HepG2 (cell line): ENCODE measurements around the gene HECTD3. TPM values are rescaled to one million over a fixed set of nuclear protein-coding genes. Genes with fewer than 3 reads are reported as not detected.

ENCODE experiments used
- ATF1 ChIP-seq: IDR thresholded peaks from 2 replicates; pipeline ENCODE4 v1.6.1; 2016; ENCODE audit warnings: mild to moderate bottlenecking, control low read depth
- CCDC6 ChIP-seq: sonication (generic); formaldehyde crosslinking; IDR thresholded peaks from 2 replicates; pipeline ENCODE4 v1.8.1; 2022; ENCODE audit warnings: mild to moderate bottlenecking, missing genetic modification reagents, moderate library complexity
- ELK4 ChIP-seq: sonication (generic); formaldehyde crosslinking; IDR thresholded peaks from 2 replicates; pipeline ENCODE4 v1.9.0; 2021; ENCODE audit warnings: missing genetic modification reagents, borderline replicate concordance
- EP300 ChIP-seq, 3 experiments: sonication (generic) in 1 of 3; formaldehyde crosslinking in 1 of 3; IDR thresholded peaks; 2 replicates each; pipeline versions ENCODE4 v1.5.1 to v1.6.1; 2011 to 2020; ENCODE audit warnings: low read depth in 2 of 3, low read length in 2 of 3, borderline replicate concordance in 1 of 3, improper control_type of control experiment in 1 of 3, mild to moderate bottlenecking in 1 of 3, missing genetic modification reagents in 1 of 3, moderate library complexity in 1 of 3
- FOXA1 ChIP-seq, 2 experiments: fragments of 450-650 bp in 1 of 2; sonication (generic) in 1 of 2; formaldehyde crosslinking in 1 of 2; IDR thresholded peaks; 2 replicates each; pipeline versions ENCODE4 v1.4.0 to v1.6.1; 2016 to 2020; ENCODE audit warnings: missing genetic modification reagents in 1 of 2
- MEF2D ChIP-seq: sonication (generic); formaldehyde crosslinking; IDR thresholded peaks from 2 replicates; pipeline ENCODE4 v1.5.1; 2020; ENCODE audit warnings: mild to moderate bottlenecking, missing genetic modification reagents
- SYNCRIP ChIP-seq: fragments of 200-400 bp; formaldehyde crosslinking; IDR thresholded peaks from 2 replicates; pipeline ENCODE4 v1.6.1; 2018; ENCODE audit warnings: mild to moderate bottlenecking, low read depth, low read length; ENCODE audit not compliant: insufficient read depth
- XRCC5 ChIP-seq: fragments of 200-400 bp; formaldehyde crosslinking; optimal IDR thresholded peaks from 2 replicates; pipeline ENCODE3; 2017; ENCODE audit warnings: mild to moderate bottlenecking, low read length
- ZFP1 ChIP-seq: IDR thresholded peaks from 2 replicates; pipeline ENCODE4 v1.6.1; 2016
- ZMYM2 ChIP-seq: sonication (generic); formaldehyde crosslinking; IDR thresholded peaks from 2 replicates; pipeline ENCODE4 v1.8.0; 2022; ENCODE audit warnings: mild to moderate bottlenecking, missing genetic modification reagents
- ZNF317 ChIP-seq: sonication (generic); formaldehyde crosslinking; IDR thresholded peaks from 2 replicates; pipeline ENCODE4 v1.5.0; 2020; ENCODE audit warnings: mild to moderate bottlenecking, missing genetic modification reagents
- ZNF501 ChIP-seq: sonication (generic); formaldehyde crosslinking; IDR thresholded peaks from 2 replicates; pipeline ENCODE4 v1.5.1; 2020; ENCODE audit warnings: mild to moderate bottlenecking, moderate library complexity, missing genetic modification reagents
- ZNF543 ChIP-seq: sonication (generic); formaldehyde crosslinking; IDR thresholded peaks from 2 replicates; pipeline ENCODE4 v1.4.0; 2020; ENCODE audit warnings: mild to moderate bottlenecking, missing genetic modification reagents
- ZNF564 ChIP-seq: sonication (generic); formaldehyde crosslinking; IDR thresholded peaks from 2 replicates; pipeline ENCODE4 v1.8.1; 2023; ENCODE audit warnings: mild to moderate bottlenecking, missing genetic modification reagents
- polyA plus RNA-seq, 8 experiments: library from polyadenylated mRNA; depleted of rRNA in 3 of 8; stranded (reverse) in 7 of 8; unstranded in 1 of 8; fragments of >200 nt; fragmentation: Illumina TruSeq in 4 of 8; extraction: Trizol in 4 of 8; gene quantifications; 2 replicates each; pipeline versions ENCODE4 v1.2.1 to v1.2.3, GENCODE V29; 2011 to 2016; ENCODE audit warnings: low read depth in 4 of 8, missing spikeins in 1 of 8, mixed read lengths in 1 of 8; ENCODE audit not compliant: insufficient read depth in 1 of 8
- total RNA-seq, 5 experiments: library from RNA; depleted of rRNA; stranded (reverse); fragments of >200 nt; fragmentation: Illumina TruSeq; extraction: Trizol; gene quantifications; 2 replicates each; pipeline ENCODE4 v1.2.3, GENCODE V29; 2016; ENCODE audit warnings: low read depth in 1 of 5
- TF ChIP-seq, protein P1 (sequence below): sonication (generic); formaldehyde crosslinking; IDR thresholded peaks from 2 replicates; pipeline ENCODE4 v1.4.0; 2020; ENCODE audit warnings: missing genetic modification reagents, borderline replicate concordance
- TF ChIP-seq, protein P2 (sequence below): fragments of 450-650 bp; IDR thresholded peaks from 2 replicates; pipeline ENCODE4 v1.6.1; 2016
- TF ChIP-seq, protein P3 (sequence below): fragments of 450-650 bp; IDR thresholded peaks from 2 replicates; pipeline ENCODE4 v1.6.1; 2017; ENCODE audit warnings: mild to moderate bottlenecking

Gene HECTD3
- total and polyA plus RNA-seq, 2 of the 13 experiments (the other 11 are each of a cell fraction or from before 2014, with no cell fraction given) = 18.6 to 24.5 TPM

DNA sequence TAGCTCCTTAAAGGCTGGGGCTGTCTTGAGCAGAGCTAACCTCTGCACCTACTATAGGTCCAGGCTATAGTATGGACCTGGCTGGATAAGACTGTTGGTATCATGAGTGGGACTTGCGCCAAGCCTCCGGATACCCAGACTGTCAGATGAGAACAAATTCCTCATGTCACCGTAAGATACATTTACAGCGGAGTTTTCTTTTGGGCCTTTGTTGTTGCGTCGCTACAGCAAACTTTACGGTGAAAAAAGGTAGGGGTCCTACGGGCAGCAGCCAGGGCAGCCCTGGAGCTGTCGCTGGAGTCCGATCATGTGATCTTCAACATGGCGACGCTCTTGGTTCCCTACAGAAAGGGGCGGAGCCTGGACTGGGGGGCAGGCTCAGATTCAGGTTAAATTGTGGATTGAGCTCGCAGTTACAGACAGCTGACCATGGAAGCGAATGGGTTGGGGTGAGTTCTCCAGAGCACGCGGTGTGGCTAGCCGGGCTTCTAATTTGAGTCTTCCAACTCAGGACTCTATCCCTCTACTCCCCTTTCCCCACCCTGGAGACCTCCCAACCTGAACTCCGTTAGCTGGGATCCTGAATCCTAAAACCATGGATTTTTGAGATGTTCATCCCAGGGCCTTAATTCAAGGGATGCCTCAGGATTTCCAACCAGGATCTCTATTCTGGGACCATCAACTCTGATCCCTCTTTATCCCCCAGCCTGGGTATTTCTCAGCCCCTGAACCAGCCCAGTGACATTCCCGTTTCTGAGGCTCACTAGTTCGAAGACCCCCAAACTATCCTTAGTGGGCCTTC, 914 bp upstream of the HECTD3 start, which contains the start of gene UROD (continued):
- TF ChIP-seq, protein P1, sequence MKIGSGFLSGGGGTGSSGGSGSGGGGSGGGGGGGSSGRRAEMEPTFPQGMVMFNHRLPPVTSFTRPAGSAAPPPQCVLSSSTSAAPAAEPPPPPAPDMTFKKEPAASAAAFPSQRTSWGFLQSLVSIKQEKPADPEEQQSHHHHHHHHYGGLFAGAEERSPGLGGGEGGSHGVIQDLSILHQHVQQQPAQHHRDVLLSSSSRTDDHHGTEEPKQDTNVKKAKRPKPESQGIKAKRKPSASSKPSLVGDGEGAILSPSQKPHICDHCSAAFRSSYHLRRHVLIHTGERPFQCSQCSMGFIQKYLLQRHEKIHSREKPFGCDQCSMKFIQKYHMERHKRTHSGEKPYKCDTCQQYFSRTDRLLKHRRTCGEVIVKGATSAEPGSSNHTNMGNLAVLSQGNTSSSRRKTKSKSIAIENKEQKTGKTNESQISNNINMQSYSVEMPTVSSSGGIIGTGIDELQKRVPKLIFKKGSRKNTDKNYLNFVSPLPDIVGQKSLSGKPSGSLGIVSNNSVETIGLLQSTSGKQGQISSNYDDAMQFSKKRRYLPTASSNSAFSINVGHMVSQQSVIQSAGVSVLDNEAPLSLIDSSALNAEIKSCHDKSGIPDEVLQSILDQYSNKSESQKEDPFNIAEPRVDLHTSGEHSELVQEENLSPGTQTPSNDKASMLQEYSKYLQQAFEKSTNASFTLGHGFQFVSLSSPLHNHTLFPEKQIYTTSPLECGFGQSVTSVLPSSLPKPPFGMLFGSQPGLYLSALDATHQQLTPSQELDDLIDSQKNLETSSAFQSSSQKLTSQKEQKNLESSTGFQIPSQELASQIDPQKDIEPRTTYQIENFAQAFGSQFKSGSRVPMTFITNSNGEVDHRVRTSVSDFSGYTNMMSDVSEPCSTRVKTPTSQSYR (CRISPR knock-in tag) = no peak
- peak; percentile 17; the same call in 1 of the 2 replicates for TF ChIP-seq ZNF543 (CRISPR knock-in tag)
- TF ChIP-seq FOXA1 (IDR thresholded peaks at IDR 0.05) = no peak
- TF ChIP-seq FOXA1 (CRISPR knock-in tag; IDR thresholded peaks at IDR 0.05) = no peak
- TF ChIP-seq ZFP1 = 0 out of 2 replicates have a peak, but pooled peaks have one; percentile 34
- TF ChIP-seq CCDC6 (CRISPR knock-in tag) = peak; percentile 72; the same call in 1 of the 2 replicates
- TF ChIP-seq XRCC5 = peak; percentile 48
- TF ChIP-seq ATF1 = peak; percentile 61
- TF ChIP-seq MEF2D = no peak
- peak; percentile 45; the same call in 1 of the 2 replicates for TF ChIP-seq ZNF317 (CRISPR knock-in tag)
- peak; percentile 50; the same call in 1 of the 2 replicates for TF ChIP-seq ZNF501 (CRISPR knock-in tag)
- no peak for TF ChIP-seq SYNCRIP
- TF ChIP-seq EP300 (IDR thresholded peaks at IDR 0.05; ENCODE audit: low read depth in 2 of 2, low read length in 2 of 2) = 0 out of 4 replicates have a peak, but pooled peaks of 1 of the 2 experiments have one; percentile 12
- TF ChIP-seq EP300 (CRISPR knock-in tag; IDR thresholded peaks at IDR 0.05; ENCODE audit: borderline replicate concordance) = no peak
- no peak for TF ChIP-seq ZNF564
- TF ChIP-seq, protein P2, sequence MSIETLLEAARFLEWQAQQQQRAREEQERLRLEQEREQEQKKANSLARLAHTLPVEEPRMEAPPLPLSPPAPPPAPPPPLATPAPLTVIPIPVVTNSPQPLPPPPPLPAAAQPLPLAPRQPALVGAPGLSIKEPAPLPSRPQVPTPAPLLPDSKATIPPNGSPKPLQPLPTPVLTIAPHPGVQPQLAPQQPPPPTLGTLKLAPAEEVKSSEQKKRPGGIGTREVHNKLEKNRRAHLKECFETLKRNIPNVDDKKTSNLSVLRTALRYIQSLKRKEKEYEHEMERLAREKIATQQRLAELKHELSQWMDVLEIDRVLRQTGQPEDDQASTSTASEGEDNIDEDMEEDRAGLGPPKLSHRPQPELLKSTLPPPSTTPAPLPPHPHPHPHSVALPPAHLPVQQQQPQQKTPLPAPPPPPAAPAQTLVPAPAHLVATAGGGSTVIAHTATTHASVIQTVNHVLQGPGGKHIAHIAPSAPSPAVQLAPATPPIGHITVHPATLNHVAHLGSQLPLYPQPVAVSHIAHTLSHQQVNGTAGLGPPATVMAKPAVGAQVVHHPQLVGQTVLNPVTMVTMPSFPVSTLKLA = peak; percentile 23; the same call in 1 of the 2 replicates
- TF ChIP-seq ZMYM2 = peak; percentile 28; the same call in 1 of the 2 replicates
- TF ChIP-seq, protein P3, sequence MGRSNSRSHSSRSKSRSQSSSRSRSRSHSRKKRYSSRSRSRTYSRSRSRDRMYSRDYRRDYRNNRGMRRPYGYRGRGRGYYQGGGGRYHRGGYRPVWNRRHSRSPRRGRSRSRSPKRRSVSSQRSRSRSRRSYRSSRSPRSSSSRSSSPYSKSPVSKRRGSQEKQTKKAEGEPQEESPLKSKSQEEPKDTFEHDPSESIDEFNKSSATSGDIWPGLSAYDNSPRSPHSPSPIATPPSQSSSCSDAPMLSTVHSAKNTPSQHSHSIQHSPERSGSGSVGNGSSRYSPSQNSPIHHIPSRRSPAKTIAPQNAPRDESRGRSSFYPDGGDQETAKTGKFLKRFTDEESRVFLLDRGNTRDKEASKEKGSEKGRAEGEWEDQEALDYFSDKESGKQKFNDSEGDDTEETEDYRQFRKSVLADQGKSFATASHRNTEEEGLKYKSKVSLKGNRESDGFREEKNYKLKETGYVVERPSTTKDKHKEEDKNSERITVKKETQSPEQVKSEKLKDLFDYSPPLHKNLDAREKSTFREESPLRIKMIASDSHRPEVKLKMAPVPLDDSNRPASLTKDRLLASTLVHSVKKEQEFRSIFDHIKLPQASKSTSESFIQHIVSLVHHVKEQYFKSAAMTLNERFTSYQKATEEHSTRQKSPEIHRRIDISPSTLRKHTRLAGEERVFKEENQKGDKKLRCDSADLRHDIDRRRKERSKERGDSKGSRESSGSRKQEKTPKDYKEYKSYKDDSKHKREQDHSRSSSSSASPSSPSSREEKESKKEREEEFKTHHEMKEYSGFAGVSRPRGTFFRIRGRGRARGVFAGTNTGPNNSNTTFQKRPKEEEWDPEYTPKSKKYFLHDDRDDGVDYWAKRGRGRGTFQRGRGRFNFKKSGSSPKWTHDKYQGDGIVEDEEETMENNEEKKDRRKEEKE = no peak
- TF ChIP-seq ELK4 (CRISPR knock-in tag) = no peak
